SK-N-MC (cell line): ENCODE data around the gene BACH2.

ENCODE experiments used
- DNase-seq: peaks from one replicate; pipeline ENCODE4 v3.0.0-alpha.2; 2011; ENCODE audit warnings: low read depth, low spot score
- H3K27ac ChIP-seq: fragments of 200-600 bp; sonication (generic); 2 replicates; pipeline ENCODE4 v1.5.1; 2016; ENCODE audit warnings: mixed run types
- H3K36me3 ChIP-seq: fragments of 200-600 bp; sonication (generic); 2 replicates; pipeline ENCODE4 v1.6.1; 2017; ENCODE audit warnings: antibody characterized with exemption, low read length, mixed read lengths; ENCODE audit not compliant: insufficient read depth
- H3K4me3 ChIP-seq: fragments of 200-600 bp; sonication (generic); 2 replicates; pipeline ENCODE4 v1.5.1; 2016
- H3K9ac ChIP-seq: fragments of 200-600 bp; sonication (generic); 2 replicates; pipeline ENCODE4 v1.8.0; 2017; ENCODE audit warnings: mixed run types, mixed read lengths; ENCODE audit not compliant: insufficient read length
- H3K9me3 ChIP-seq: fragments of 200-600 bp; sonication (generic); 2 replicates; pipeline ENCODE4 v1.6.1; 2017; ENCODE audit warnings: low read depth, mild to moderate bottlenecking, antibody characterized with exemption, low read length, moderate library complexity, mixed read lengths
- EZH2 ChIP-seq: fragments of 200-600 bp; sonication (generic); IDR thresholded peaks from one replicate; pipeline ENCODE4 v1.6.1; 2017; ENCODE audit warnings: antibody characterized with exemption
- FOXP2 ChIP-seq: optimal IDR thresholded peaks from 2 replicates; pipeline ENCODE3; 2011; ENCODE audit warnings: mild to moderate bottlenecking, moderate library complexity; ENCODE audit not compliant: insufficient read depth; ENCODE audit errors: extremely low read length, control extremely low read depth
- POLR2AphosphoS5 ChIP-seq: IDR thresholded peaks from 2 replicates; pipeline ENCODE4 v1.6.1; 2012; ENCODE audit warnings: mild to moderate bottlenecking, low read depth, low read length, borderline replicate concordance

BACH2 gene

GRCh38 chr6:90146921-90147649 is 149.6 kb downstream of the BACH2 start:
- H3K9ac ChIP-seq: no peak overlapping the region
- no peak overlapping the region for H3K27ac ChIP-seq
- H3K4me3 ChIP-seq: no peak overlapping the region
- H3K9me3 ChIP-seq: no peaks in the 10 kb centered on the region
- no peak for DNase-seq
- H3K36me3 ChIP-seq: no peaks in the 10 kb centered on the region
- TF ChIP-seq EZH2: no peak
- no peak for TF ChIP-seq POLR2AphosphoS5
- TF ChIP-seq FOXP2: no peak

DNA sequence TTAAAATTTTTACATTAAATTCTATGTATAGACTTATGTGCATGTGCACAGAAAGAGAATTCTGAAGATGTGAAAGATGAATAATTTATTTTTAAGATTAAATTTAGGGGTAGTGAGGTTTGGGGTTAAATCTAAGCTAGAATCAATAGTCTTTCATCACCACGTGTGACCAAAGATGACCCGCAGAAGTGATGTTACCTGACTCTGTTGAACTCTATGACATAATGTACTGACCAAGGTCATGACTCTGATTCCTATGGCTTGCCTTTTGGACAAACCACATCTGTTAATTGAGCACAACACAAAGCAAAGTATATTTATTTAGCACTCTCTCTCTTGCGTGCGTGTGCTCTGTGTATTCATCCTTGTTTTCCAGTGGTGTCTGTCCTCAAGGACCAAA is 150.6 kb downstream of the BACH2 start:
- no peak for TF ChIP-seq EZH2
- H3K4me3 ChIP-seq: no peak overlapping the region
- no peaks in the 10 kb centered on the region for H3K9me3 ChIP-seq
- no peak overlapping the region for H3K27ac ChIP-seq
- no peak overlapping the region for H3K9ac ChIP-seq
- no peak for DNase-seq
- H3K36me3 ChIP-seq: no peaks in the 10 kb centered on the region

GRCh38 chr6:90144928-90145555 is 151.6 kb downstream of the BACH2 start:
- Histone ChIP-seq H3K9ac (no peak overlapping the region), H3K9me3 (no peaks in the 10 kb centered on the region), H3K27ac (no peak overlapping the region), H3K36me3 (no peaks in the 10 kb centered on the region), H3K4me3 (no peak overlapping the region)
- DNase-seq: no peak
- TF ChIP-seq POLR2AphosphoS5 (no peak), FOXP2 (no peak), EZH2 (no peak)

DNA sequence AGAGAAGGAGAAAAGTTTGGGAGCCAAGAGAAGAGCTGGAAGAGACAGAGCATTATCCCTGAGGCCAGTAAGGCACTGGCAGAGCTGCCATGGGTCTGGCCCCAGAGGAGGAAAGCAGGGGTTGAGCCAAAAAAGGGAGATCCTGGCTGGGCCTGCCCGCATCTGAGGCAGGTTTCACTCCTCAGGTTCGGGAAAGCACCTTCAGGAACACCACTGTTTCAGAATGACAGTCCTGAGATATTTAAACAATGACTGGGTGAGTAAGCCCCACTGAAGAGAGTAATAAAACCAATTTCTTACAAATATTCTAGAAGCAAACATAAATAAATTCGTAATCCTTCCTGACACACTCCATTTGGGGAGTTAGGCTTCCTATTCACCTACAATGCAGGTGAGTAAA is 152.2 kb downstream of the BACH2 start:
- H3K9ac ChIP-seq: no peak overlapping the region
- no peak for DNase-seq
- TF ChIP-seq EZH2 (no peak), POLR2AphosphoS5 (no peak), FOXP2 (no peak)
- no peak overlapping the region for H3K4me3 ChIP-seq
- H3K27ac ChIP-seq: no peak overlapping the region
- no peaks in the 10 kb centered on the region for H3K9me3 ChIP-seq
- H3K36me3 ChIP-seq: no peaks in the 10 kb centered on the region

DNA sequence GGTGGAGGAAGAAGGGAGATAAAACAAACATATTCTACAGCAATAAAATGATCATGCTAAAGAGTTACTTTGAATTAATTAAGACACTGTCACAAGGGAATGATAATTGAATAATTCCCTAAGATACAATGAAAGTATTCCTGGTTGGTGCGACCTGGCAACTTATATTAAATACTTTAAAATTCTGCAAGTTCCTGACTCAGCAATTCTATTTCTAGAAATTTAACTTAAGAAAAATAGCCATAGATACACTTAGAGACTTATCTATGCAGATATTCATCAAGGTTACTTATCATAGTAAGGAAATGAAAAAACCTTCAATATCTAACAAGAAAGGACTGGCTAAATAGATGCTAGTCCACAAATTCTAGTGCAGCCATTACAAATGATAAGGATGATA is 156.0 kb downstream of the BACH2 start:
- no peak for DNase-seq
- Histone ChIP-seq H3K9ac (no peak overlapping the region), H3K36me3 (no peaks in the 10 kb centered on the region), H3K4me3 (no peak overlapping the region), H3K9me3 (no peaks in the 10 kb centered on the region), H3K27ac (no peak overlapping the region)
- TF ChIP-seq FOXP2 (no peak), EZH2 (no peak), POLR2AphosphoS5 (no peak)

DNA sequence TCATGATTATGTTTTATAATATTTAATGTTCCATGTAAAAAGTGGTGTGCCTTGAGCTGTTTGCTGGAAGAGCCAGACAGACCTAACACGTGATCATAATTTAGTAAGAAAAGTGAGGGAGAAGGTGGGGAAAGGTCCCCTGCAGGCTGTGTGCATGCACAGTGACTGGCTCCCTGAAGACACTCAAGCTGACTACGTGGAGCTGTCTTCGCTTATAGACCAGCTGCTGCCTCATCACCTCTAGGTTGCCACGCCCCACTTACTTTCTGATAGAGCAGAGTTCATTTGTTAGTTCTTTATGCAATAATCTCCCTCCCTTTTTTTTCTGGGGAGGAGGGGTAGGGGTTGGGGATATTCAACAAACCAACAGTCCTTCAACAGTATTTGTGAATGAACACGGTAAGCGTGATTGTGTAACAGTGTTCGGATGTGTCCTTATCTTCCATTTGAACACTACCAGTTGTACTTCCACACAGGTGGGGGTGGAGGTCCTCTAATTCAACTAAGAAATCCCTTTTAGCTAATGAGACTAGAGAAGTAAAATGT is 157.3 kb downstream of the BACH2 start:
- Histone ChIP-seq H3K36me3 (no peaks in the 10 kb centered on the region), H3K27ac (no peak overlapping the region), H3K4me3 (no peak overlapping the region), H3K9ac (no peak overlapping the region), H3K9me3 (no peaks in the 10 kb centered on the region)
- TF ChIP-seq POLR2AphosphoS5: no peak
- TF ChIP-seq FOXP2: no peak
- DNase-seq: no peak

GRCh38 chr6:90136837-90137568 is 159.6 kb downstream of the BACH2 start:
- no peak overlapping the region for H3K27ac ChIP-seq
- no peak for DNase-seq
- H3K9ac ChIP-seq: no peak overlapping the region
- no peaks in the 10 kb centered on the region for H3K9me3 ChIP-seq
- no peaks in the 10 kb centered on the region for H3K36me3 ChIP-seq
- no peak overlapping the region for H3K4me3 ChIP-seq
- TF ChIP-seq EZH2 (no peak), FOXP2 (no peak), POLR2AphosphoS5 (no peak)

DNA sequence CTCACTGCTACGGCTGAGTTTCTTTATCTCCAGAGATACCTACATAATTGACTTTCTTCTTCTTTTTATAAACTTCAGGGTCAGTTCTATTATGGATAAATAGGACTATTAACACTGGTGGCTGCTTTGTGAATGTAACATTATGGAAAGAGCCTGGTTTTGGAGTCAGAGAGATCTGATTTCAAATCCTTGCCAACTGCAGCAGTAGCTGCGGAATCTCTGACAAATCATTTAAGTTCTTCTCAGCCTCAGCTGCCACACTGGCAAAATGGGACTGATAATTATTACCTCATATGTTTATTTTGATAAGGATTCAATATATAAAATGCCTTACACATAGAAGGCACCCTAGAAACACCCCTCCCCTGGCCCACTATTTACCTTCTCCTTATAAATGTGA is 160.5 kb downstream of the BACH2 start:
- Histone ChIP-seq H3K9ac (no peak overlapping the region), H3K9me3 (no peaks in the 10 kb centered on the region), H3K36me3 (no peaks in the 10 kb centered on the region), H3K4me3 (no peak overlapping the region), H3K27ac (no peak overlapping the region)
- TF ChIP-seq FOXP2: no peak
- no peak for TF ChIP-seq EZH2
- TF ChIP-seq POLR2AphosphoS5: no peak
- DNase-seq: no peak
